HG02588 (cell line): ENCODE measurements around the gene GBP4.
"Not testable (repeated sequence)": the region's sequence is repeated elsewhere in the genome, so short reads cannot be mapped to it uniquely, and the experiment has no call there.

ENCODE experiments used
- ATAC-seq: cut with Tn5 transposase; IDR thresholded peaks from one replicate; pipeline ENCODE4 v1.9.1; 2021; ENCODE audit warnings: mild to moderate bottlenecking, moderate library complexity; ENCODE audit not compliant: unreplicated experiment

The GBP4 gene, protein sequence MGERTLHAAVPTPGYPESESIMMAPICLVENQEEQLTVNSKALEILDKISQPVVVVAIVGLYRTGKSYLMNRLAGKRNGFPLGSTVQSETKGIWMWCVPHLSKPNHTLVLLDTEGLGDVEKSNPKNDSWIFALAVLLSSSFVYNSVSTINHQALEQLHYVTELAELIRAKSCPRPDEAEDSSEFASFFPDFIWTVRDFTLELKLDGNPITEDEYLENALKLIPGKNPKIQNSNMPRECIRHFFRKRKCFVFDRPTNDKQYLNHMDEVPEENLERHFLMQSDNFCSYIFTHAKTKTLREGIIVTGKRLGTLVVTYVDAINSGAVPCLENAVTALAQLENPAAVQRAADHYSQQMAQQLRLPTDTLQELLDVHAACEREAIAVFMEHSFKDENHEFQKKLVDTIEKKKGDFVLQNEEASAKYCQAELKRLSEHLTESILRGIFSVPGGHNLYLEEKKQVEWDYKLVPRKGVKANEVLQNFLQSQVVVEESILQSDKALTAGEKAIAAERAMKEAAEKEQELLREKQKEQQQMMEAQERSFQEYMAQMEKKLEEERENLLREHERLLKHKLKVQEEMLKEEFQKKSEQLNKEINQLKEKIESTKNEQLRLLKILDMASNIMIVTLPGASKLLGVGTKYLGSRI

DNA sequence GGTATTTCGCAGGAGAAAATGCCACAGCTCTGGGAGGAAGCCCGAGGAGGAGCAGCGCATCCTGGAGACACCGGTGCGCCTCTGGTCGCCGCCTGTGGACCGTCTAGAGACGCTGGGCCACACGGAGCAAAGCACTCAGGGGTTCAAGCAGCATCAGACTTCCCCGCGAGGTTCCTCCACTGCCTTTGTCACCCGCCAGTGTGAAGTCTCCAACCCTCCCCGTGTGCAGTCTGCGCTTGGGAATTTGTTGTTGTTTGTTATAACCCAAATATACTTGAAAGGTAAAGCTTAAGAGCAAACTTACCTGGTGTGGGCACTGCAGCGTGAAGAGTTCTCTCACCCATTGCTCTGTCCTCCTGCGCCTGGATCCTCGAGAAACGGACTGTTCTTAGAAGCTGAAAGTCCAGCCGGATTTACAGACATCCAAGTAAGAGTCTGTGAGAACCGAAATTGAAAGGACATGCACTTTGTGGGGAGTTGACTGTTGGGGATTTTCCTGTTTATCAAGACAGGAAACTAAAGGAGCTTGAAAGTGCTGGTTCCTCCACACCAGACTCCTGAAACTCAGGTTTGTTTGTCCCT lies at the start of gene GBP4:
GBP4 (minus strand) TSS at position 452 of the 582 bp plus-strand sequence; CDS start at position 344, 108 bp downstream.
- peak; percentile 51 for ATAC-seq

DNA sequence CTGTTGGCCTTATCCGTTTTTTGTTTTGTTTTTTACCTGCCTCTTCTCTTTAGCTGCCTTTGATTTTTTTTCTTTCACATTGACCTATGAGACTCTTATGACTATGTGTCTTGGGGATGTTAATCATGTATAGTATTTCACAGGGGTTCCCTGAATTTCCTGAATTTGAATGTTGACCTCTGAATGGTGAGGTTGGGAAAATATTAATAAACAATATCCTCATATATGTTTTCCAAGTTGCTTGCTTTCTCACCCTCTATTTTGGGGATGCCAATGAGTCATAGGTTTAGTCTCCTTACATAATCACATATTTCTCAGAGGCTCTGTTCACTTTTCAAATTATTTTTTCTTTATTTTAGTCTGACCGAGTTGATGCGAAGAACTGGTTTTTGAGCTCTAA lies 44.3 kb upstream of the GBP4 start:
- ATAC-seq = no peak

- ATAC-seq = no peak
Measured at GRCh38 chr1:89221341-89221740, 22.6 kb upstream of the GBP4 start.

DNA sequence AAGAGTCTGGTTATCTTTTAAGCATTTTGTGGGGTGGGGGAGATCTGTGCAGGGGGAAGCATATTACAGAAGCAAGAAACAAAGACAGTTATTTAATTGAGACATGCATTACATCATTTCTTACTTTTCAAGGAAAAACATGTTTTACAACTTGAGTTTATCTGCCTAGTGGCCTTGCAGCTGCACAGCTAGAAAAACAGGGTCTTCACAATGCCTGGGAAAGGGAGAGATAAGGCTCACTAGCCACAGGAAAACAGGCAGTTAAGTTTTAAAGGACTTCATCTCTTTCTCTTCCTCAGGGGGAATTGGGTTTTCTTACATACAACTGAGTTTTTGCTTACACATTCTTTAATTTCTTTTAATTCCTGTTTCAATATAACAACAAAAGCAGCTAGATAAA lies 21.1 kb upstream of the GBP4 start:
- not testable (repeated sequence) for ATAC-seq

- ATAC-seq = not testable (repeated sequence)
Measured at GRCh38 chr1:89218941-89219340, 20.2 kb upstream of the GBP4 start.

DNA sequence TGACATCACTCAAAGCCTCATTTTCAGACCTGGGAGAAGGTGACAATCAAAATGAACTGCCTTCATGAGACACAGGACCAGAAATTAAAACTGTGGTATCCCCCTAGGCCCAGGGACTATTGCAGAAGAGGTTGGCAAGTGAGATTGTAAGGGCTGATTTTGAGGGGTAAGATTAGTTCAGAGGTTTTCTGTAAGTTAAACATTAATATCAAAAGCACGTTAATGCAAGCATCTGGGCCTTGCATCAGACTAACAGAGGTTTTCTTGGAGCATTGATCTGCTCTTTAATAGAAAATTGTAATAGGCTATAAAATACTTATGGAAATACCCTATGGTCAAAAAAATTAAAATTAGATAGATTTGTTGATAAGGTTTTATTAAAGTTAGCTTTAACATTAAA lies 14.6 kb upstream of the GBP4 start:
- no peak for ATAC-seq

GRCh38 chr1:89211035-89211634 lies 12.4 kb upstream of the GBP4 start:
- ATAC-seq = no peak

GRCh38 chr1:89206373-89206772 lies 7.6 kb upstream of the GBP4 start:
- no peak for ATAC-seq

GRCh38 chr1:89203166-89203565 lies 4.4 kb upstream of the GBP4 start:
- ATAC-seq = no peak

DNA sequence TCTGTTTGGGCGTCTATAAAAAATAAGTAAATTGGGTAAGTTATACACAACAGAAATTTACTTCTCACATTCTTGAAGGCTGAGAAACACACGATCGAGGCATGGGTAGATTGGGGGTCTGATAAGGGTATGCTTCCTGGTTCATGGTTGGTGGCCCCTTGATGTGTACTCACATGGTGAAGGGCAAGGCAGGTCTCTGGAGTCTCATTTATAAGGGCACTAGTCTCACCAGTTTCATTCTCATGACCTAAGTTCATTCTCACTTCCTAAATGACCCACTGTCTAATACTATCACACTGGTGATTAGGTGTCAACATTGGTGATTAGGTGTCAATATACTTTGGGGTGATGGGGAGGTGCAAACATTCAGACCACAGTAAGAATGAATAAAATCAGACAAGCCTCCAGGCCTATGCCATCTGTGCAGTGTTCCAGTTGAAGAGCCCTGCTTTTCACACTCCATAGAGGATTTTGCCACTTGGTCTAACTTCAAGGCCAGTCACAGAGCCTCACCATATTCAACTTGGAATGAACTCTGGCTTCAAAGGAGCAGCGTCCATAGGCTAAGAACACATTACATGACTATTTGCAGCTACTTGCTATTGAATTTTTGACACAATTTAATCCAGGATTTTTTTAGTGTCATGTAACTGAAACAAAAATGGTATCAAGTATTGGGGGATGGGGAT lies 2.5 kb upstream of the GBP4 start:
- peak; percentile 77 for ATAC-seq

- no peak for ATAC-seq
Measured at GRCh38 chr1:89200663-89201062, 1.9 kb upstream of the GBP4 start.

GRCh38 chr1:89199525-89200031 lies 836 bp upstream of the GBP4 start:
- ATAC-seq = no peak

DNA sequence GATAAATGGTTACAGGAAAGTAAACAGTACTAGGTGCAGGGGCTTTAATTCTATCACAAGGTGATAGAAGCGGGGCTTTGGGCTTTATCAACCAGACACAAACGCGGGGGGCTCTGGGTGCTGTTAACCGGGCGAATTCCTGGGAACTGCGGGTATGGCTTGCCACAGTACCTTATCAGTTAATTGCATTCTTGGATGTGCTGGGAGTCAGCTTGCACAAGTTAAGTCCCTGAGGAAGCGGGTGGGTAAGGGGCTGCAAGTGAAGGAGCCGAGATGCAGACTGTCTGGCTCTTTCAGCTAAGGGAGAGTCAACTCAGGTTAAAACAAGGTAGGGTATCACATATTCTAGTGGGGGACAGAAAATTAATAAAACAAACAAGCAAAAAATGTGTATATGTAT lies 661 bp downstream of the GBP4 start:
- no peak for ATAC-seq

- no peak for ATAC-seq
Measured at GRCh38 chr1:89195476-89195875, 3.3 kb downstream of the GBP4 start.

DNA sequence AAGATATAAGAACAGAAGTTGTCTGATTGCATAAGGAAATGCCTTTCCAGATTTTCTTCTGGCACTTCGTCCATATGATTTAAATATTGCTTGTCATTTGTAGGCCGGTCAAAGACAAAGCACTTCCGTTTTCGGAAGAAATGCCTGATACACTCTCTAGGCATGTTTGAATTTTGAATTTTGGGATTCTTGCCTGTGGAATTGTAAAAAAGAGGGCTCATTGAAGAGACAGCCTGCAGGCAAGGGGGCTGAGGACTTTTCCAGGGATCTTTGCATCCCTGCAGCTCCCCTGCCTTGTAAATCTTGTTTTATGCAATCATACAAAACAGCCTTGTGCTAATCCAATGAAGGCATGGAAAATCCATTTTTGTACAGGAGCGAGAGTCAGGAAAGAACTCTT lies 7.4 kb downstream of the GBP4 start:
- no peak for ATAC-seq

- no peak for ATAC-seq
Measured at GRCh38 chr1:89190017-89190416, 8.7 kb downstream of the GBP4 start.

GRCh38 chr1:89179343-89179742 lies 19.4 kb downstream of the GBP4 start:
- ATAC-seq = no peak

DNA sequence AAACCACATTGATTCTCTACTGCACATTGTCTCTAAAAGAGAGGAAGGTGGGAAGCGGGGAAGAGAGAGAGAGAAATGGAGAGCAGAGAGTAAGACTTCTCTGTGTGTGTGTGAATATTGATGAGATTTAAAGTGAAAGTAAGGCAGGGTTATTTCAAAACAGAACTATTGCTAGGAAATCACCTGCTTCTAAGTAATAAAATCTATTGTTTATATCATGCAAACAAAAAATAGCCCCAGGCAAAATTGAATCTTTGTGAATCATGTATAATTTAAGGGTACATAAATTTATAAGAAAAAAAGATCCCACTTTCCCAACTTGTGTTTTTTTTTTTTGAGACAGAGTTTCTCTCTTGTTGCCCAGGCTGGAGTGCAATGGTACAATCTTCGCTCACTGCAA lies 21.8 kb downstream of the GBP4 start:
- ATAC-seq = no peak

- ATAC-seq = no peak
Measured at GRCh38 chr1:89175601-89176256, 23.0 kb downstream of the GBP4 start, which contains the start of gene GBP7. Gene GBP7 (minus strand): TSS chr1:89176003. CDS start chr1:89171935, 4,068 bp downstream.

DNA sequence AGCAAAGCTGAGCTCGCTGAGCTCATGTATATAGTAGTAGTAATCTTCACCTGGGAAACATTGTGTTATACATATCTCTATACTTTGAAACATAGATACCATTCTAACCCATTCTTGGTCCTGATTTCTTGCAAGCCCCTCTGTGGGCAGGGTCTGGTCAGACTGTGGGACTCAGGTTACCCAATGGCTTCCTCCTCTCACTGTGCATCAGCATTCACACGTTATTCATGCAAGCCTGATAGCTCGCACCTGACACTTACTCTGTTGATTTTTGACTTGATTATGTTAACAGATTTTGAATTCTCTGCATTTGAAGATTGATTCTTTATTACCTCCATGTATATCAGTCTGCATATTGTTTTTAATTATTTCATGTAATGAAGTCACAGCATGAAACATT lies 24.3 kb downstream of the GBP4 start:
- no peak for ATAC-seq
